ENCODE data around the gene TAP1.

DNA sequence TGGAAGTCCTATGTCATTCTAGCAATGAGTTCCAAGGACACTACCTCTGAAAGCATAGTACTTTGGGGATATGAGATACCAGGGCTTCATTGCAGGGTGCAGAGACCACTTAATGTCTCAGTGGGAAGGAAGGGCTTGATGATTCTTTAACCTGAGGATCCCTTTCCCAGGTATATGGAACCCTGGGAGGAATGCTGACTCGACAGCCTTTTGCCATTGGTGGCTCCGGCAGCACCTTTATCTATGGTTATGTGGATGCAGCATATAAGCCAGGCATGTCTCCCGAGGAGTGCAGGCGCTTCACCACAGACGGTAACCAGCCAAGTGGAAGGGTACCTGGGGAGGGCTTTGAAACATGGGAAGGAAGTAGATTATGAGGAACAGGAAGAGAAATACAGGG lies 4.7 kb upstream of the TAP1 start:
- TF ChIP-seq, protein P1, sequence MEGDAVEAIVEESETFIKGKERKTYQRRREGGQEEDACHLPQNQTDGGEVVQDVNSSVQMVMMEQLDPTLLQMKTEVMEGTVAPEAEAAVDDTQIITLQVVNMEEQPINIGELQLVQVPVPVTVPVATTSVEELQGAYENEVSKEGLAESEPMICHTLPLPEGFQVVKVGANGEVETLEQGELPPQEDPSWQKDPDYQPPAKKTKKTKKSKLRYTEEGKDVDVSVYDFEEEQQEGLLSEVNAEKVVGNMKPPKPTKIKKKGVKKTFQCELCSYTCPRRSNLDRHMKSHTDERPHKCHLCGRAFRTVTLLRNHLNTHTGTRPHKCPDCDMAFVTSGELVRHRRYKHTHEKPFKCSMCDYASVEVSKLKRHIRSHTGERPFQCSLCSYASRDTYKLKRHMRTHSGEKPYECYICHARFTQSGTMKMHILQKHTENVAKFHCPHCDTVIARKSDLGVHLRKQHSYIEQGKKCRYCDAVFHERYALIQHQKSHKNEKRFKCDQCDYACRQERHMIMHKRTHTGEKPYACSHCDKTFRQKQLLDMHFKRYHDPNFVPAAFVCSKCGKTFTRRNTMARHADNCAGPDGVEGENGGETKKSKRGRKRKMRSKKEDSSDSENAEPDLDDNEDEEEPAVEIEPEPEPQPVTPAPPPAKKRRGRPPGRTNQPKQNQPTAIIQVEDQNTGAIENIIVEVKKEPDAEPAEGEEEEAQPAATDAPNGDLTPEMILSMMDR (IDR thresholded peaks at IDR 0.05), result no peak
- no peak for TF ChIP-seq POLR2A (IDR thresholded peaks at IDR 0.05)
